ENCODE results near the gene CUL1.

Gene CUL1

DNA sequence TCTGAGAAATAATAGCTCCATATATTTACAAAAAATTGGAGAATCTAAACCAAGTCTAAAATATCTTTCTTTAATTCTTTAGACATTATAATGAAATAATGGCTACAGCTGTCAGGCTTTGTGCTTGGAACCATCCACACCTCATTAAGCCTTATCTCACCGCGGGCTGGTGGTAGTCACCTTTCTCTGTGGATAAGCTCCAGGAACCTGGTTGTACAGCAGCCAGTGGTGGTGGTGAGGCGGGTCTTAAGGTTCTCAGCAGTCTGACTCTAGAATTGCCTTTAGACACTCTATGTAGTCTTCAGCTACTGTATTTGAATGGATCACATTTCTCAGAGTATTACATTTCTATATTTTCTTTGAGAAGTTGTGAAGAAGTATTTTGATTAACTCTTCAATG, 34.2 kb downstream of the CUL1 start:
- Histone ChIP-seq H4K20me1 (ENCODE audit: insufficient read depth, low read length) (no peaks in the 10 kb centered on the region), H3K9me3 (ENCODE audit: low read length) (no peaks in the 10 kb centered on the region), H3K9me2 (ENCODE audit: low read depth, low read length) (no peaks in the 10 kb centered on the region), H3F3A (ENCODE audit: insufficient read depth, low read length) (no peaks in the 10 kb centered on the region), H3K4me1 (ENCODE audit: insufficient read depth, low read length, severe bottlenecking) (no peaks in the 10 kb centered on the region), H3K27ac (ENCODE audit: low read depth, low read length, poor library complexity, severe bottlenecking) (no peak overlapping the region), H3K36me3 (ENCODE audit: insufficient read depth, low read length) (peaks cover 75% of the 10 kb centered on the region), H3K9ac (ENCODE audit: low read length) (no peak overlapping the region), H3K79me2 (ENCODE audit: insufficient read depth, low read length) (peaks cover 21% of the 10 kb centered on the region), H3K27me3 (ENCODE audit: insufficient read depth, low read length) (no peaks in the 10 kb centered on the region), H3K4me2 (ENCODE audit: low read length) (no peak overlapping the region), H3K4me3 (ENCODE audit: low read depth, low read length, poor library complexity, severe bottlenecking) (no peak overlapping the region), H2AFZ (ENCODE audit: low read length) (no peak overlapping the region)
- no peak for TF ChIP-seq EZH2 (IDR thresholded peaks at IDR 0.05; ENCODE audit: borderline replicate concordance, low read length)
- TF ChIP-seq, protein P1, sequence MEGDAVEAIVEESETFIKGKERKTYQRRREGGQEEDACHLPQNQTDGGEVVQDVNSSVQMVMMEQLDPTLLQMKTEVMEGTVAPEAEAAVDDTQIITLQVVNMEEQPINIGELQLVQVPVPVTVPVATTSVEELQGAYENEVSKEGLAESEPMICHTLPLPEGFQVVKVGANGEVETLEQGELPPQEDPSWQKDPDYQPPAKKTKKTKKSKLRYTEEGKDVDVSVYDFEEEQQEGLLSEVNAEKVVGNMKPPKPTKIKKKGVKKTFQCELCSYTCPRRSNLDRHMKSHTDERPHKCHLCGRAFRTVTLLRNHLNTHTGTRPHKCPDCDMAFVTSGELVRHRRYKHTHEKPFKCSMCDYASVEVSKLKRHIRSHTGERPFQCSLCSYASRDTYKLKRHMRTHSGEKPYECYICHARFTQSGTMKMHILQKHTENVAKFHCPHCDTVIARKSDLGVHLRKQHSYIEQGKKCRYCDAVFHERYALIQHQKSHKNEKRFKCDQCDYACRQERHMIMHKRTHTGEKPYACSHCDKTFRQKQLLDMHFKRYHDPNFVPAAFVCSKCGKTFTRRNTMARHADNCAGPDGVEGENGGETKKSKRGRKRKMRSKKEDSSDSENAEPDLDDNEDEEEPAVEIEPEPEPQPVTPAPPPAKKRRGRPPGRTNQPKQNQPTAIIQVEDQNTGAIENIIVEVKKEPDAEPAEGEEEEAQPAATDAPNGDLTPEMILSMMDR (IDR thresholded peaks at IDR 0.05; ENCODE audit: low read length): no peak

- no peaks in the 10 kb centered on the region for H3K27me3 ChIP-seq (ENCODE audit: insufficient read depth, low read length)
- TF ChIP-seq, protein P1 (IDR thresholded peaks at IDR 0.05; ENCODE audit: low read length): no peak
- TF ChIP-seq EZH2 (IDR thresholded peaks at IDR 0.05; ENCODE audit: borderline replicate concordance, low read length): no peak
- H3F3A ChIP-seq (ENCODE audit: insufficient read depth, low read length): no peaks in the 10 kb centered on the region
- no peak overlapping the region for H3K9ac ChIP-seq (ENCODE audit: low read length)
- no peaks in the 10 kb centered on the region for H3K4me1 ChIP-seq (ENCODE audit: insufficient read depth, low read length, severe bottlenecking)
- H3K27ac ChIP-seq (ENCODE audit: low read depth, low read length, poor library complexity, severe bottlenecking): no peak overlapping the region
- no peaks in the 10 kb centered on the region for H4K20me1 ChIP-seq (ENCODE audit: insufficient read depth, low read length)
- H2AFZ ChIP-seq (ENCODE audit: low read length): no peak overlapping the region
- H3K36me3 ChIP-seq (ENCODE audit: insufficient read depth, low read length): peaks cover 81% of the 10 kb centered on the region
- no peak overlapping the region for H3K4me2 ChIP-seq (ENCODE audit: low read length)
- no peak overlapping the region for H3K4me3 ChIP-seq (ENCODE audit: low read depth, low read length, poor library complexity, severe bottlenecking)
- no peaks in the 10 kb centered on the region for H3K9me3 ChIP-seq (ENCODE audit: low read length)
- no peaks in the 10 kb centered on the region for H3K9me2 ChIP-seq (ENCODE audit: low read depth, low read length)
- H3K79me2 ChIP-seq (ENCODE audit: insufficient read depth, low read length): peaks cover 14% of the 10 kb centered on the region
Measured at GRCh38 chr7:148733496-148733895, 34.8 kb downstream of the CUL1 start.

DNA sequence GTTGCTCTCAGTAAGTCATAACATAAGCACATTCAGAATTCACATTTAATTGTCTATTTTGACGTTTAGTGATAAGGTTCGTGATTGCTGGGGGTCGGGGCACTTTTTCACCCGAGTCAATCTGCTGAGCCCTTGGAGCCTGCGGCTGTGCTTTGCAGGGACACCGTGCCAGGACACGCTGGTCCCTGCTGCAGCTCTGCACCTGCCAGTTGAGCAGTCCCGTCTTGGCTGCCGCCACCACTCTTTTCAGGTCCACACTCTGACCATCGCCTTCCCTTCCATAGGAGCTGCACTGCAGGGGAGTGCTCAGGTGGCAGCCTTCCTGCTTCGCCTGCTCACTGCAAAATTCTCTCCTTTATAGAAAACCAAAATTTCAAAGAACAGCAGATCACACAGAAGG, 36.4 kb downstream of the CUL1 start:
- no peaks in the 10 kb centered on the region for H4K20me1 ChIP-seq (ENCODE audit: insufficient read depth, low read length)
- H3K9me2 ChIP-seq (ENCODE audit: low read depth, low read length): no peaks in the 10 kb centered on the region
- no peak overlapping the region for H3K9ac ChIP-seq (ENCODE audit: low read length)
- no peak overlapping the region for H3K4me3 ChIP-seq (ENCODE audit: low read depth, low read length, poor library complexity, severe bottlenecking)
- H3K27me3 ChIP-seq (ENCODE audit: insufficient read depth, low read length): no peaks in the 10 kb centered on the region
- H2AFZ ChIP-seq (ENCODE audit: low read length): no peak overlapping the region
- no peaks in the 10 kb centered on the region for H3K4me1 ChIP-seq (ENCODE audit: insufficient read depth, low read length, severe bottlenecking)
- no peaks in the 10 kb centered on the region for H3K9me3 ChIP-seq (ENCODE audit: low read length)
- no peaks in the 10 kb centered on the region for H3F3A ChIP-seq (ENCODE audit: insufficient read depth, low read length)
- H3K36me3 ChIP-seq (ENCODE audit: insufficient read depth, low read length): peaks cover 93% of the 10 kb centered on the region
- no peak overlapping the region for H3K4me2 ChIP-seq (ENCODE audit: low read length)
- H3K79me2 ChIP-seq (ENCODE audit: insufficient read depth, low read length): no peaks in the 10 kb centered on the region
- TF ChIP-seq, protein P1 (IDR thresholded peaks at IDR 0.05; ENCODE audit: low read length): no peak
- TF ChIP-seq EZH2 (IDR thresholded peaks at IDR 0.05; ENCODE audit: borderline replicate concordance, low read length): no peak
- no peak overlapping the region for H3K27ac ChIP-seq (ENCODE audit: low read depth, low read length, poor library complexity, severe bottlenecking)

Measured in OCI-LY1 (cell line).